DND-41 (cell line): Measurements from ENCODE around the gene PPP1R13L.

ENCODE experiments used
- EZH2 ChIP-seq: IDR thresholded peaks from 3 replicates; pipeline ENCODE4 v1.6.1; 2012; ENCODE audit warnings: borderline replicate concordance, low read depth, mild to moderate bottlenecking, moderate library complexity, low read length, inconsistent platforms; ENCODE audit not compliant: severe bottlenecking
- TF ChIP-seq, protein P1 (sequence below): IDR thresholded peaks from 2 replicates; pipeline ENCODE4 v1.5.1; 2012; ENCODE audit warnings: borderline replicate concordance, low read length, moderate library complexity, mild to moderate bottlenecking; ENCODE audit not compliant: poor library complexity, severe bottlenecking; ENCODE audit errors: extremely low read depth

DNA sequence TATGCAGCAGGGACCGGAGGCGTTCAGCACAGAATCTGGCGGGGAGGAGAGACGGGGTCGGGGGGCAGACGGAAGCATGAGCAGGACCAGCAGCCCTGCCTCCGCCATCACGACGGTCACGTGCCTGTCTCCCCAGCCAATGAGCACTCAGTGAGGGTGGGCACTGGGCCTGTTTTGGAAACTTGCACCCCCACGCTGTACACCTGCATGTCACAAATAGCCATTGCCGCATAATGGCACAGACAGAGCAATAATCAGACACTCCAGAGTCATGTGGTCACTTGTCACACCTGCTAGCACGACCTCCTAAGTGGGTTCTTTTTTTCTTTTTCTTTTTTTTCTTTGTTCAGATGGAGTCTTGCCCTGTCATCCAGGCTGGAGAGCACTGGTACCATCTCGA is 43.3 kb downstream of the PPP1R13L start:
- TF ChIP-seq, protein P1, sequence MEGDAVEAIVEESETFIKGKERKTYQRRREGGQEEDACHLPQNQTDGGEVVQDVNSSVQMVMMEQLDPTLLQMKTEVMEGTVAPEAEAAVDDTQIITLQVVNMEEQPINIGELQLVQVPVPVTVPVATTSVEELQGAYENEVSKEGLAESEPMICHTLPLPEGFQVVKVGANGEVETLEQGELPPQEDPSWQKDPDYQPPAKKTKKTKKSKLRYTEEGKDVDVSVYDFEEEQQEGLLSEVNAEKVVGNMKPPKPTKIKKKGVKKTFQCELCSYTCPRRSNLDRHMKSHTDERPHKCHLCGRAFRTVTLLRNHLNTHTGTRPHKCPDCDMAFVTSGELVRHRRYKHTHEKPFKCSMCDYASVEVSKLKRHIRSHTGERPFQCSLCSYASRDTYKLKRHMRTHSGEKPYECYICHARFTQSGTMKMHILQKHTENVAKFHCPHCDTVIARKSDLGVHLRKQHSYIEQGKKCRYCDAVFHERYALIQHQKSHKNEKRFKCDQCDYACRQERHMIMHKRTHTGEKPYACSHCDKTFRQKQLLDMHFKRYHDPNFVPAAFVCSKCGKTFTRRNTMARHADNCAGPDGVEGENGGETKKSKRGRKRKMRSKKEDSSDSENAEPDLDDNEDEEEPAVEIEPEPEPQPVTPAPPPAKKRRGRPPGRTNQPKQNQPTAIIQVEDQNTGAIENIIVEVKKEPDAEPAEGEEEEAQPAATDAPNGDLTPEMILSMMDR, result no peak
- no peak for TF ChIP-seq EZH2
